NCI-H524 treated with DMSO at 0.1 percent for 48 hours (cell line): Measurements from ENCODE around the gene FBXO34.
"Not testable (repeated sequence)": the region's sequence is repeated elsewhere in the genome, so short reads cannot be mapped to it uniquely, and the experiment has no call there.

ENCODE experiments used
- DNase-seq: peaks from one replicate; lab custom pipeline; 2025; lab: John Stamatoyannopoulos, UW

The FBXO34 gene

DNA sequence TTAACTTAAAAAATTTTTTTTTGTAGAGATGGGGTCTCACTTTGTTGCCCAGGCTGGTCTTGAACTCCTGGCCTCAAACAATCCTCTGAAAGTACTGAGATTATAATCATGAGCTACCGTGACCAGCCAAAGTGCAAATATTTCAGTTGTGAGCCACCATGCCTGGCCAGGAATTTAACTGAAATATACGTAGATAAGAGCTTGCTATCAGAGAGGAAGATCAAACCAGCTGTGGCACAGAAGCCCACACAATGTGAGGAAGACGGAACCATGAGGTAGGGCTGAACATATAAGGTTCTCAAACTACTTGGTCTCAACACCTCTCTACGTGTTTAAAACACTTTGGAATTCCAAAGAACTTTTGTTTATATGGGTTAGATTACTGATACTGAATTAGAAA is 111.3 kb downstream of the FBXO34 start:
- no peak for DNase-seq

DNA sequence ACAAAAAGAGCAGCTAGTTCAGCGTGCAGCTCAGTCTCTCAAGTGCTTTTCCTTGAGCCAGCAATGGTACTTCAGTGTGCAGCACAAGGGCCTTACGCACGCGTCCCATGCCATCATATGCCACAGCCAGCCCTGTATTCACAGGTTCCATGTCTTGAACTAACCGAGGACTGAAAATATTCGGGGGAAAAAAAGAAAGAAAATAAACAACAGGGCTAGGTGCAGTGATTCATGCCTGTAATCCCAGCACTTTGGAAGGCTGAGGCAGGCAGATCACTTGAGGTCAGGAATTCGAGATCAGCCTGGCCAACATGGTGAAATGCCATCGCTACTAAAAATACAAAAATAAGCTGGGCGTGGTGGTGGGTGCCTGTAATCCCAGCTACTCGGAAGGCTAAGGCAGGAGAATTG is 111.8 kb downstream of the FBXO34 start:
- DNase-seq: not testable (repeated sequence)

GRCh38 chr14:55383541-55384140 is 112.4 kb downstream of the FBXO34 start:
- DNase-seq: no peak

- no peak for DNase-seq
These were observed 113.3 kb downstream of the FBXO34 start for GRCh38 chr14:55384536-55384935.

DNA sequence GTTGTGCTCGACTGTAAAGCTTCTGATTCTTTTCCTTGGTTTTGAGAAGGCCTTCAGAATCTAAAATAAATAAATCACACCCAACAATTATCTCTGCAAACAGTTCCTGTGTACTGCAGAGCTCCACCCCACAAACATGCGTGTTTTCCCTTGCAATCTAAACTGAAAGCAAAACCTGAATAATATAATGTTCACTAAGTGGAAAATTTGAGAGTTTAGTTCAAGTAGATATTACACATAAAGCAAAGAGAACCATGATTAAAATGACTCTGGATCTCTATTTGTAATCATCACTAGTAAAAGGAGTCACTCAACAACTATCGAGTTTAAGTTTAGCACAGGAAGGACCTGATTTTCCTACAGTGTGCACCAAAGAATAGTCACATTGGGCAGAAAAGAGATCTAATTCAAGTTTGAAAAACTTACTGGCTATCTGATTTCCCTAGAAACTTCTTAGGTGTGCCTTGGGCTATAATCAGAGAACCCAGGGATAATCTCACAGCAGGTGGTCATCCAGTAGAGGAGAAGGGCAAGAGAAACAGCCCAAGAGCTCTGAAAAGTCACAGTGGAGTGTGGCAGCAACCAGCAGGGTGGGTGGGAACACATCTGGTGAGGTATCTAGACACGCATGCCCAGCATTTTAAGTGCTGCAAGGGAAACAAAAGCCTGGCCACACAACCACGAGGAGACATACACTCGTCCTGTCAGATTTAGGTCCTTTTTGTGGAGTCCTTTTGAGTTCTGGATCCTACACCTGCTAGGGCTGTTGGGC is 115.0 kb downstream of the FBXO34 start:
- DNase-seq: no peak

- DNase-seq: no peak
These were observed 115.9 kb downstream of the FBXO34 start for GRCh38 chr14:55387121-55387520.

DNA sequence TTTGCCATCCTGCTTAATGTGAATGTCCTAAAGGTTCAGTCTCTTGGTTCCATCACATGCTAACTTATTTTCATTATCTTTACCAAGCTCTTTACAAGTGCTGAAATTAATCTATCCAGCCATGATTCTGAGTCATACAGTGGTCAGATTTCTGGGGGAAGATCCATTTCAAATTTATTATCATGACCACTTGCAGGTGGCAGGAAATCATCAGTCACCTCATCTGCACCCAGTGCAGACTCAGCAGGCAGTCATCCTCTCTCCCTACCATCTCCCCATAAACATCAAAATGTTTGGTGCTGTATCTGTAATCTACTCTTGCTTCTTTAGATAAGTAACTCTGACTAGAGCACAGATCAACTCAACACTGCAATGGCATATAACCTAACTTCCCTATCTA is 116.9 kb downstream of the FBXO34 start:
- DNase-seq: no peak

- DNase-seq: no peak
These were observed 118.1 kb downstream of the FBXO34 start for GRCh38 chr14:55389330-55389729.

DNA sequence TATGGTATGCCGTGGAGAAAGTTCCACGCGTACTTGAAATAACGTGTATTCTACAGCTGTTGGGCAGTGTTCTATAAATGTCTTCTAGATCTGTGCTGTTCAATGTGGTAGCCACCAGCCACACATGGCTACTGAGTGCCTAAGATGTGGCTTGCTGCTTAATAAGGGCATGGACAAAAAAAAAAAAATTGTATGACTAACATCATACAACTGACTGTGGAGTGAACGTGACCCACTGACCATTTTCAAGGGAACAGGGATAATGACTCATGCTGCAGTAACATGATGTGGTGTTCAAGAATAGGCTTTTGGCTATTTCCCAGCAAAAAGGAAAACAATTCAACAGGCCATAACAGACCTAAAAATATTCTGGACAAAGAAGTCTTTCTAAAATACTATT is 127.5 kb downstream of the FBXO34 start:
- DNase-seq: no peak

GRCh38 chr14:55399183-55399582 is 128.0 kb downstream of the FBXO34 start:
- no peak for DNase-seq

DNA sequence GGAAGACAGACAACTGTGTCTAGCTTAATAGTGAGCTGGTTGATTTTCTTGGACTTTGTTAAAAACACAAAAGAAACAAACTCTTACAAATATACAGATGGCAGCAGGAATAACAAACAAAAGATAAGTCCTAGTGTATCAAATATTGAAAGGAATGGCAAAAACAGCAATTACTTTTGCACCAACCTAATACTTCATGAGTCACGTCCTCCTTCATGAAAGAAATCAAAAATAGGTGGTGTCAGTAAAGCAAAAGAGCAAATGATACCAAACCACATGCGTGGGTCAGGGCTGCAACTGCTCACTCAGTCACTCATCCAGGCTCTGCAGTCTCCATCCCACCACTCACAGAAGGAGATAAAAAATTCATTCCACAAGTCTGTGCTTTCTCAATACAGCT is 128.6 kb downstream of the FBXO34 start:
- no peak for DNase-seq

- no peak for DNase-seq
These were observed 130.5 kb downstream of the FBXO34 start for GRCh38 chr14:55401751-55402150.
